H9 (cell line): ENCODE data around the gene UNC5A. TPM values are rescaled to one million over a fixed set of nuclear protein-coding genes. Genes with fewer than 3 reads are reported as not detected.

Source experiments
- DNase-seq: peaks from one replicate; pipeline ENCODE4 v3.0.0-alpha.2; 2017
- H2AFZ ChIP-seq: one replicate; pipeline ENCODE4 v1.6.1; 2013; ENCODE audit warnings: mild to moderate bottlenecking, low read length, control low read depth, moderate library complexity
- H2AK5ac ChIP-seq: 2 replicates; pipeline ENCODE4 v1.6.1; 2013; ENCODE audit warnings: low read length, control low read depth, mixed read lengths; ENCODE audit not compliant: insufficient read length
- H2BK120ac ChIP-seq: one replicate; pipeline ENCODE4 v1.6.1; 2013; ENCODE audit warnings: low read depth, mild to moderate bottlenecking, low read length, control low read depth, inconsistent platforms; ENCODE audit not compliant: poor library complexity, severe bottlenecking
- H2BK12ac ChIP-seq: 2 replicates; pipeline ENCODE4 v1.6.1; 2013; ENCODE audit warnings: low read length, control low read depth, mixed read lengths, low read depth; ENCODE audit not compliant: insufficient read length
- H2BK15ac ChIP-seq: 2 replicates; pipeline ENCODE4 v1.6.1; 2013; ENCODE audit warnings: low read depth, low read length, control low read depth
- H2BK20ac ChIP-seq: one replicate; pipeline ENCODE4 v1.6.1; 2013; ENCODE audit warnings: low read depth, mild to moderate bottlenecking, low read length, control low read depth, inconsistent platforms; ENCODE audit not compliant: poor library complexity, severe bottlenecking
- H2BK5ac ChIP-seq: 2 replicates; pipeline ENCODE4 v1.6.1; 2013; ENCODE audit warnings: low read length, control low read depth, mixed read lengths; ENCODE audit not compliant: insufficient read length
- H3K14ac ChIP-seq: 2 replicates; pipeline ENCODE4 v1.6.1; 2013; ENCODE audit warnings: low read length, control low read depth; ENCODE audit not compliant: insufficient read depth
- H3K18ac ChIP-seq: 2 replicates; pipeline ENCODE4 v1.6.1; 2013; ENCODE audit warnings: low read depth, mild to moderate bottlenecking, mixed read lengths, low read length, control low read depth; ENCODE audit not compliant: insufficient read length
- H3K23ac ChIP-seq: 2 replicates; pipeline ENCODE4 v1.6.1; 2013; ENCODE audit warnings: low read length, control low read depth, mixed read lengths, low read depth; ENCODE audit not compliant: insufficient read length
- H3K23me2 ChIP-seq: 2 replicates; pipeline ENCODE4 v1.6.1; 2013; ENCODE audit warnings: low read depth, mild to moderate bottlenecking, mixed read lengths, low read length, control low read depth; ENCODE audit not compliant: insufficient read length, poor library complexity, severe bottlenecking
- H3K27ac ChIP-seq: 2 replicates; pipeline ENCODE4 v1.5.1; 2013; ENCODE audit warnings: low read length, control low read depth, mixed read lengths, low read depth; ENCODE audit not compliant: insufficient read length
- H3K27me3 ChIP-seq: 2 replicates; pipeline ENCODE4 v1.6.1; 2013; ENCODE audit warnings: low read length, control low read depth, inconsistent platforms; ENCODE audit not compliant: insufficient read depth
- H3K4ac ChIP-seq: 2 replicates; pipeline ENCODE4 v1.6.1; 2013; ENCODE audit warnings: low read depth, mild to moderate bottlenecking, control low read depth, inconsistent platforms, low read length, moderate library complexity
- H3K4me1 ChIP-seq: 2 replicates; pipeline ENCODE4 v1.6.1; 2013; ENCODE audit warnings: low read length, control low read depth, inconsistent platforms; ENCODE audit not compliant: insufficient read depth
- H3K4me2 ChIP-seq: 2 replicates; pipeline ENCODE4 v1.6.1; 2013; ENCODE audit warnings: low read length, control low read depth, mixed read lengths; ENCODE audit not compliant: insufficient read length, insufficient read depth
- H3K56ac ChIP-seq: 2 replicates; pipeline ENCODE4 v1.6.1; 2013; ENCODE audit warnings: low read depth, mild to moderate bottlenecking, mixed read lengths, low read length, control low read depth; ENCODE audit not compliant: insufficient read length
- H3K79me1 ChIP-seq: 2 replicates; pipeline ENCODE4 v1.6.1; 2013; ENCODE audit warnings: low read depth, mild to moderate bottlenecking, moderate library complexity, low read length, control low read depth, inconsistent platforms; ENCODE audit not compliant: insufficient read depth, poor library complexity, severe bottlenecking
- H3K79me2 ChIP-seq: 2 replicates; pipeline ENCODE4 v1.6.1; 2013; ENCODE audit warnings: low read length, control low read depth, inconsistent platforms; ENCODE audit not compliant: insufficient read depth
- H3K9ac ChIP-seq: 2 replicates; pipeline ENCODE4 v1.6.1; 2013; ENCODE audit warnings: low read length, control low read depth, mixed read lengths; ENCODE audit not compliant: insufficient read length; ENCODE audit errors: extremely low read depth
- H3K9me3 ChIP-seq: one replicate; pipeline ENCODE4 v1.6.1; 2013; ENCODE audit warnings: low read depth, low read length, inconsistent platforms; ENCODE audit not compliant: control insufficient read depth
- H3T11ph ChIP-seq: one replicate; pipeline ENCODE4 v1.6.1; 2013; ENCODE audit warnings: mild to moderate bottlenecking, low read length, control low read depth, inconsistent platforms
- H4K20me1 ChIP-seq: one replicate; pipeline ENCODE4 v1.6.1; 2013; ENCODE audit not compliant: control insufficient read depth, insufficient read length, insufficient read depth
- H4K5ac ChIP-seq: 2 replicates; pipeline ENCODE4 v1.6.1; 2013; ENCODE audit warnings: low read depth, mild to moderate bottlenecking, mixed read lengths, low read length, control low read depth; ENCODE audit not compliant: insufficient read length
- H4K8ac ChIP-seq: replicated peaks from 2 replicates; pipeline ENCODE4 v1.6.1; 2013; ENCODE audit warnings: low read length, control low read depth, mixed read lengths, low read depth; ENCODE audit not compliant: insufficient read length
- H4K91ac ChIP-seq: 2 replicates; pipeline ENCODE4 v1.6.1; 2013; ENCODE audit warnings: low read depth, mild to moderate bottlenecking, moderate library complexity, mixed read lengths, low read length, control low read depth; ENCODE audit not compliant: insufficient read length
- H3K27ac Mint-ChIP-seq, 3 experiments: 2 replicates in 2 of 3; 3 replicates in 1 of 3; pipeline ENCODE4 v1.8.0; 2020 to 2021; ENCODE audit warnings: mixed read lengths in 3 of 3, mild to moderate bottlenecking in 1 of 3, moderate library complexity in 1 of 3
- H3K27me3 Mint-ChIP-seq: 2 replicates; pipeline ENCODE4 v1.8.0; 2021; ENCODE audit warnings: low read depth, mild to moderate bottlenecking, moderate library complexity, mixed read lengths
- H3K36me3 Mint-ChIP-seq, 3 experiments: 2 replicates in 2 of 3; 3 replicates in 1 of 3; pipeline ENCODE4 v1.8.0; 2020 to 2021; ENCODE audit warnings: low read depth in 3 of 3, mixed read lengths in 3 of 3; ENCODE audit not compliant: insufficient read depth in 1 of 3
- H3K4me1 Mint-ChIP-seq, 2 experiments: 2 replicates each; pipeline ENCODE4 v1.8.0; 2020; ENCODE audit warnings: mixed read lengths in 2 of 2
- H3K4me3 Mint-ChIP-seq, 2 experiments: 2 replicates in 1 of 2; 3 replicates in 1 of 2; pipeline ENCODE4 v1.8.0; 2020 to 2021; ENCODE audit warnings: mild to moderate bottlenecking in 2 of 2, mixed read lengths in 2 of 2, moderate library complexity in 1 of 2
- H3K9me3 Mint-ChIP-seq, 2 experiments: 2 replicates in 1 of 2; 3 replicates in 1 of 2; pipeline ENCODE4 v1.8.0; 2020; ENCODE audit warnings: mild to moderate bottlenecking in 2 of 2, mixed read lengths in 2 of 2, moderate library complexity in 1 of 2
- WGBS: extraction: QIAGEN DNeasy Blood & Tissue Kit; methylation state at CpG from one replicate; pipeline ENCODE4 v1.1.7; 2013; ENCODE audit warnings: missing lambda C conversion rate, low lambda C conversion rate, mixed read lengths; ENCODE audit not compliant: insufficient read length; ENCODE audit errors: extremely low coverage; 5-methylcytosine and 5-hydroxymethylcytosine counted together
- total RNA-seq: library from RNA; stranded (reverse); gene quantifications from 2 replicates; pipeline ENCODE4 v1.2.1, GENCODE V29; 2021
- TF ChIP-seq, protein P1 (sequence below): fragments of 200-600 bp; sonication (generic); conservative IDR thresholded peaks from 3 replicates; pipeline ENCODE4 v1.8.0; 2021; ENCODE audit warnings: antibody characterized with exemption, mild to moderate bottlenecking

UNC5A gene
- total RNA-seq, 1 experiment from 2014 or later: 4.4 TPM

DNA sequence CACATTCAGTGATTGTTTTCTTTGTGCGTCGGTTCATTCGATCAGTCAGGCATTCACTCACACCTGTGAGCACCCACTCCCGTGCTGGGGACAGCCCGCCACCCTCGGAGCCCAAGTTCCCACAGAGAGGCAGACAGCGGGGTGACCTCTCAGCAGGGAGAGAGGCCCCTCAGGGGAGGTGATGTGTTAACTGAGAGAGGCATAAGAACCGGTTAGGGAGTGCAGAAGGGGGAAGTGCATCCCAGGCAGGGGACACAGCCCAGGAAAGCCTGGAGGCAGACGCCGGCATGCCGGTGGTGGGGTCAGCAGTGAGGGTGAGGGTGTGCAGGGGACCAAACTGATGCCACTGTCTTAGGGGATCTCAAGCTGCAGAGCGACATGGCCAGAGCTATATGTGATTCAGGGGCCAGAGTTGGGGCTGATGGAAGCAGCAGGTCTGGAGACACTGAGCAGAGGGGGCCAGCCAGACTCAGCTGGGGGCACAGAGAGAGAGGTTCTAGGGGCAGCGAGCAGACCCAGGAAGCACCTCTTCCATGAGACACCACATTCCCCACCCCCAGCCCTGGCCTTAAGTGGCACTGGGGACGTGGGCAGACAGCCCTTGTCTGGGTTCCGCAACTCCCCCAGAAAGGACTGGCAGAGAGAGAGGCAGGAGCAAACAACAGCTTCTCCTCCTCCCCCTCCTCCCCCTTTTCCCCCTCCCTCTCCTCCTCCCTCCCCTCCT is 52.8 kb downstream of the UNC5A start:
- H2AFZ ChIP-seq: no peak overlapping the region
- H3K36me3 Mint-ChIP-seq: no peaks in the 10 kb centered on the region
- TF ChIP-seq, protein P1, sequence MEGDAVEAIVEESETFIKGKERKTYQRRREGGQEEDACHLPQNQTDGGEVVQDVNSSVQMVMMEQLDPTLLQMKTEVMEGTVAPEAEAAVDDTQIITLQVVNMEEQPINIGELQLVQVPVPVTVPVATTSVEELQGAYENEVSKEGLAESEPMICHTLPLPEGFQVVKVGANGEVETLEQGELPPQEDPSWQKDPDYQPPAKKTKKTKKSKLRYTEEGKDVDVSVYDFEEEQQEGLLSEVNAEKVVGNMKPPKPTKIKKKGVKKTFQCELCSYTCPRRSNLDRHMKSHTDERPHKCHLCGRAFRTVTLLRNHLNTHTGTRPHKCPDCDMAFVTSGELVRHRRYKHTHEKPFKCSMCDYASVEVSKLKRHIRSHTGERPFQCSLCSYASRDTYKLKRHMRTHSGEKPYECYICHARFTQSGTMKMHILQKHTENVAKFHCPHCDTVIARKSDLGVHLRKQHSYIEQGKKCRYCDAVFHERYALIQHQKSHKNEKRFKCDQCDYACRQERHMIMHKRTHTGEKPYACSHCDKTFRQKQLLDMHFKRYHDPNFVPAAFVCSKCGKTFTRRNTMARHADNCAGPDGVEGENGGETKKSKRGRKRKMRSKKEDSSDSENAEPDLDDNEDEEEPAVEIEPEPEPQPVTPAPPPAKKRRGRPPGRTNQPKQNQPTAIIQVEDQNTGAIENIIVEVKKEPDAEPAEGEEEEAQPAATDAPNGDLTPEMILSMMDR: no peak
- DNase-seq: no peak
- H3K27ac ChIP-seq: no peak overlapping the region
- no peak overlapping the region for H4K8ac ChIP-seq
- H3K4ac ChIP-seq: no peak overlapping the region
- no peak overlapping the region for H3T11ph ChIP-seq
- WGBS: no CpG with 5 or more reads among the region's 15 CpGs
- no peak overlapping the region for H3K23ac ChIP-seq
- H4K20me1 ChIP-seq: no peaks in the 10 kb centered on the region
- H3K27ac Mint-ChIP-seq: peak overlapping the region; percentile 44 to 88 (median 77); a peak in 5 of 7 replicates
- H3K4me2 ChIP-seq: no peak overlapping the region
- no peaks in the 10 kb centered on the region for H3K9me3 ChIP-seq
- H3K18ac ChIP-seq: no peak overlapping the region
- no peak overlapping the region for H4K91ac ChIP-seq
- no peaks in the 10 kb centered on the region for H3K79me1 ChIP-seq
- H3K9ac ChIP-seq: no peak overlapping the region
- H3K4me1 Mint-ChIP-seq: peaks cover 25 to 46% of the 10 kb centered on the region in 2 experiments
- peaks cover 4% of the 10 kb centered on the region; the same call in 1 of the 2 replicates for H3K4me1 ChIP-seq
- H2BK15ac ChIP-seq: no peak overlapping the region
- H2BK120ac ChIP-seq: no peak overlapping the region
- H2BK12ac ChIP-seq: no peak overlapping the region
- peaks cover 6% of the 10 kb centered on the region; the same call in 1 of the 2 replicates for H3K27me3 Mint-ChIP-seq
- no peak overlapping the region for H2AK5ac ChIP-seq
- H3K23me2 ChIP-seq: no peaks in the 10 kb centered on the region
- peak overlapping the region in 1 of 2 experiments; percentile 67; a peak in 4 of 5 replicates for H3K4me3 Mint-ChIP-seq
- H3K14ac ChIP-seq: no peak overlapping the region
- no peak overlapping the region for H2BK5ac ChIP-seq
- no peaks in the 10 kb centered on the region for H3K79me2 ChIP-seq
- H4K5ac ChIP-seq: no peak overlapping the region
- no peaks in the 10 kb centered on the region for H3K27me3 ChIP-seq
- H3K56ac ChIP-seq: no peak overlapping the region
- no peaks in the 10 kb centered on the region for H3K9me3 Mint-ChIP-seq
- no peak overlapping the region for H2BK20ac ChIP-seq
